ENCODE measurements around the gene SMG9.

The SMG9 gene

DNA sequence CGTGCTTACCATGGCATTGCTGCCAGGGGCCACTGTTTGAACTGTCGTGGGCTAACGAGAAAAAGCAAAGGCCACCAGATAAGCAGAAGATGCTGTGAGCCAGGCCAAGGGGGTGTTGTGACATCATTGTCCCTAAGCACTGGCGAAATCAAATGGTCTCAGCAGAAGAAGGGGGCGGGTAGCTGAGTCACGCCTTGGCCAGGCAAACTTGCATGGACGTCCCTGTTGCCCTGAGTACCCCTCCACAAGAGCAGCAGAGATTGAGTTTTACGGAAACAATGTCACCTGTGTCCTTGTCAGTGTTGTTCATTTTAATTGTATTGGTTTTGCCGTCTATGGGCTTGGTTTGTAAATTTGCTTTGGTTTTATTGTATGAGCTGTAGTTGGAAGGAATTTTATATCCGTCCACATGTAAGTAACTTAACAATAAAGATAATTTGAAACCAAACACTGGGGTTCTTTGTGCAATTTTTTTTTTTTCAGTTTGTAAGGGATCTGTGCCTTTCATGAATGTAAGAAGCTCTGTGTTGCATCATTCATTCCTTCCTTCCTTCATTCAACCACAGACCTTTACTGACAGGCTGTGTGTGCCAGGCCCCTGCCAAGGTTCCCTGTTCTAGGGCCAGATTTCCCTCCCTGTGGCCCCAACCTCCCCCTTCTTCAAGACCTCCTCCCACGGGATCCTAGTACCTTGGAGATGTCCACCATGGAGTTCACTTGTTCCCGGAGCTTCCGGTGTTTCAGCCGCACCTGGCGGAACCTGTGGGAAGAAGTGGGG lies 13.7 kb upstream of the SMG9 start:
- TF ChIP-seq, protein P1, sequence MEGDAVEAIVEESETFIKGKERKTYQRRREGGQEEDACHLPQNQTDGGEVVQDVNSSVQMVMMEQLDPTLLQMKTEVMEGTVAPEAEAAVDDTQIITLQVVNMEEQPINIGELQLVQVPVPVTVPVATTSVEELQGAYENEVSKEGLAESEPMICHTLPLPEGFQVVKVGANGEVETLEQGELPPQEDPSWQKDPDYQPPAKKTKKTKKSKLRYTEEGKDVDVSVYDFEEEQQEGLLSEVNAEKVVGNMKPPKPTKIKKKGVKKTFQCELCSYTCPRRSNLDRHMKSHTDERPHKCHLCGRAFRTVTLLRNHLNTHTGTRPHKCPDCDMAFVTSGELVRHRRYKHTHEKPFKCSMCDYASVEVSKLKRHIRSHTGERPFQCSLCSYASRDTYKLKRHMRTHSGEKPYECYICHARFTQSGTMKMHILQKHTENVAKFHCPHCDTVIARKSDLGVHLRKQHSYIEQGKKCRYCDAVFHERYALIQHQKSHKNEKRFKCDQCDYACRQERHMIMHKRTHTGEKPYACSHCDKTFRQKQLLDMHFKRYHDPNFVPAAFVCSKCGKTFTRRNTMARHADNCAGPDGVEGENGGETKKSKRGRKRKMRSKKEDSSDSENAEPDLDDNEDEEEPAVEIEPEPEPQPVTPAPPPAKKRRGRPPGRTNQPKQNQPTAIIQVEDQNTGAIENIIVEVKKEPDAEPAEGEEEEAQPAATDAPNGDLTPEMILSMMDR (IDR thresholded peaks at IDR 0.05) = no peak

DNA sequence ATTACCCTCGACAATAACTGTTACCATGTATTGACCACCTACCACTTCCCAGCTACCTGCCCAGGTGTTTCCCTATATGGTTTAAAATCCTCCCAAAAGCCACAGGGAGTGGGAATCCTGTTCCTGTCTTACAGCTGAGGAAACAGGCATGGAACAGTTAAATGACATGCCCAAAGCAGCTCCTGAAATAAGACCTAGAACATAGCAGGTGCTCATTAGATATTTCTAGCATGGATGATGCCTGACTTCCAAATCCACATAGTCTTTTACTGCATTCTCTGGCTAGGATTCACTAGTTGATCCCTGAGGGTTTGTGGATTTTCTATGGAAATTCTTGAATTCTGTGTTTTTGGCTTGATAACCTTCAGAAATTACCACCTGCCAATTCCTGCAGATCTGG lies 13.1 kb upstream of the SMG9 start:
- TF ChIP-seq, protein P1 (IDR thresholded peaks at IDR 0.05) = no peak

DNA sequence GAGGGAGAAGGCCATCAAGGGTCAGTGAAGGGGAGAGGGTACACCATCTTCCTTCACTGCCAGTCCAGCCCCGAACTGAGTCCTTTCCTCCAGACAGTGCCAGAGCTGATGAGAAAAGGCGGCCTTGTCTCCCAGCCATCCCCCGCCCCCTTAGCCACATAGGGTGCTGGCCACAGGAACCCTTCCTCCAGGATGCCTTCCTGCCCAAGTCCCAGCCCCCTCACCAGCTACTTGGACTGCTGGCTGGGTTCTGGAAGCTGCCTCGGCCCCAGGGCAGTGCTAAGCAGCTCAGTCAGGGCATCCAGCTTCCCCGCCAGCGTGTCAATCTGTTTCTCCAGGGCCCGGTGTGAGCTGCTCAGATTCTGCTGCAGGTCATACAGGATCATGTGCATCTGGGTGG lies 12.6 kb upstream of the SMG9 start:
- TF ChIP-seq, protein P1 (IDR thresholded peaks at IDR 0.05) = no peak

DNA sequence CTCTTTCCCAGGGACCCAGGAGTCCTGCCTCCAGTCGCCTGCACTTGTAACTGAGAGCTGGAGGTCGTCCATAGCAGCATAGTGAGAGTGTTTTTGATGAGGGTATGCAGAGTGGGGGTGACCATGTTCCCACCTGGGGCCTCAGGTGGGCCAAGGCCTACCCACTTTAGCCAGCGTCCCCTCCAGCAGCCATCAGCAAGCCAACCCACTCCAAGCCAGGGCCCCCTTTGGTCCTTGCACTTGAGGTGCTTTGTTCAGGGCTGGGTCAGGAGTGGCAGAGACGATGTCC lies 11.9 kb upstream of the SMG9 start:
- TF ChIP-seq, protein P1 (IDR thresholded peaks at IDR 0.05) = no peak

DNA sequence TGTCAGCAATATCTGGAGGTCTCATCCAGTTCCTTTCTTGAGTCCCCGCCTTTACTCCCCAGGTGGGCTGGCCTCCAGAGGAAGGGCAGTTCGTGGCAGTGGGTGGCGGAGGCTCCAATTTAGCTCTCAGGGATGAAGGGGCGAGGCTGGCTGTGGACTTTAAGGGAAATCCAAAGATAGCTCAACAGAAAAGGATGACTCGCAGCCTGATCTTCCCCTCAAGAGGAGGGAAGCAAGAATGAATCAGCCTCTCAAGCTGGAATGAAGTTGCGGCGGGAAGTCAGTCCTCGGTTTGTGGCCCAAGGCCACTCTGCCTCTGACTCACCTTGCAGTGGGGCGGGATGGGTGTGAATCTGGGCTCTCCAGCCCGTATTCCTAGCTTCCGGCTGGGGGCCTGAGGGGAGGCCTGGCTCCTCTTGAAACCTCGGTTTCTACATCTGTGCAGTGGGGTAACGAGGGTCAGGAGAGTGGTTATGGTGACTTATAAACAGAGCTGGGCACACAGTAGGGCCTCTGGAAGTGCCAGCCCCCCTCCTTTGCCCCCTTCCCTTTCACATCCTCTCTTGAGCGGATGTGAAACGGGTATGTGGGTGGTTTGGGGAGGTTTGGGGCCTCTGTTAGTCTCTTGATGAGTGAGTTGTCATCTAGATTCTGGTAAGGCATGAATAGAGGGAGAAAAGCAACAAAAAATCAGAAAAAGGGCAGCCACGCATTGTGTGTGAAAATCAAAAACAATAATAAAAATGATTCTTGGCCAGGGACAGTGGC lies 10.5 kb upstream of the SMG9 start:
- TF ChIP-seq, protein P1 (IDR thresholded peaks at IDR 0.05) = no peak

DNA sequence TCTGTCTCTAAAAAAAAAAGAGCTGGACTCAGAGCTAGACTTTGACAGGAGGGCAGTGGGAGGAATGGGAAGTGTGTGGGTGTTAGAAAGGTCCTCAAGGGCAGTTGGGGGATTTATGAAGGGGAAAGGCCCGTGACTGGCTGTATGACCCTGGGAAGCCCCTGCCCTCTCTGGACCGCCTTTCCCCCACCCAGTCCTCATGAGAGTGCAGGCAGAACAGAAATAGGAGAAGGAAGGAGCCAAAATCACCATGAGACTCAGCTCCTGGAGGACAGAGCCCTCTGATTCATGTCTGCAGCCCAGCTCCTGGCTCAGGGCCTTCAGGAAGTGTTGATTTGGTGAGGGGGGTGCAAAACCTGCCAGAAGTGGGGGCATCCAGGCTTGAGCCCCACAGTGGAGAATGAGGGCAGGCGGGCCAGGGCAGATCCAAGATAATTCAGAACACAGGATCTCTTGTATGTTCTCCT lies 8.7 kb upstream of the SMG9 start:
- TF ChIP-seq, protein P1 (IDR thresholded peaks at IDR 0.05) = no peak

DNA sequence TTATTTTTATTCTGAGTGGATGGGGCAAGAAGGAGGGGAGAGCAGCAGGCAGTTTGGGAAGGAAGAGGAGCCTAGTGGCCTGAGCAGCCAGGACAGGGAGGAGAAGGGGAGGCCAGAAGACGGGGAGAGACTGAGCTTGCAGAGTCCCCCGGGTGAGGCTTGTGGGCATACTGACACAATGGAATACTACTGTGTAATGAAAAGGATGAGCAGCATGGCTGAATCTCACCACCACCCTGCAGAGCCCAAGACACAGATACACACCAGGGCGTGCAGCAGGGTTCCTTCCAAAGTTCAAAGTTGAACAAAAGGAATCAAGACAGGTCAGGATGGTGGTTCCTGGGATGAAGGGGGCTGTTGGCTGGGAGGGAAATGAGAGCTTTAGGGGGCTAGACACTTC lies 8.1 kb upstream of the SMG9 start:
- TF ChIP-seq, protein P1 (IDR thresholded peaks at IDR 0.05) = no peak
